SK-N-SH treated with all-trans-retinoic acid at 6 μM for 48 hours (cell line): ENCODE data around the gene FHIP2A.

ENCODE experiments used
- ATAC-seq: fragments of 200-7000 bp; cut with Tn5 transposase; 3 replicates; pipeline ENCODE4 v1.9.1; 2020; ENCODE audit warnings: mild to moderate bottlenecking, moderate library complexity
- CSDC2 ChIP-seq: fragments of 250-450 bp; sonication (Bioruptor Pico); IDR thresholded peaks from 2 replicates; pipeline ENCODE4 v1.5.0; 2020; ENCODE audit warnings: mild to moderate bottlenecking, moderate library complexity
- CSRNP3 ChIP-seq: fragments of 250-450 bp; sonication (Bioruptor Pico); IDR thresholded peaks from 2 replicates; pipeline ENCODE4 v1.5.1; 2021; ENCODE audit warnings: mild to moderate bottlenecking, moderate library complexity
- ESRRG ChIP-seq: fragments of 250-450 bp; sonication (Bioruptor Pico); IDR thresholded peaks from 2 replicates; pipeline ENCODE4 v1.6.1; 2021; ENCODE audit warnings: mild to moderate bottlenecking
- ISL1 ChIP-seq: fragments of 250-450 bp; sonication (Bioruptor Pico); IDR thresholded peaks from 2 replicates; pipeline ENCODE4 v2.1.2; 2022; ENCODE audit warnings: mild to moderate bottlenecking, moderate library complexity
- OSR1 ChIP-seq: fragments of 250-450 bp; sonication (Bioruptor Pico); IDR thresholded peaks from 2 replicates; pipeline ENCODE4 v1.8.0; 2022; ENCODE audit warnings: moderate library complexity, mild to moderate bottlenecking, inconsistent platforms
- PATZ1 ChIP-seq: fragments of 250-450 bp; sonication (Bioruptor Pico); IDR thresholded peaks from 2 replicates; pipeline ENCODE4 v1.8.0; 2020; ENCODE audit warnings: mild to moderate bottlenecking, moderate library complexity, borderline replicate concordance
- POU6F1 ChIP-seq: fragments of 250-450 bp; sonication (Bioruptor Pico); IDR thresholded peaks from 2 replicates; pipeline ENCODE4 v1.8.0; 2021; ENCODE audit warnings: low read depth, mild to moderate bottlenecking, moderate library complexity, borderline replicate concordance
- PPARA ChIP-seq: fragments of 250-450 bp; sonication (Bioruptor Pico); IDR thresholded peaks from 2 replicates; pipeline ENCODE4 v1.5.0; 2020; ENCODE audit warnings: mild to moderate bottlenecking, borderline replicate concordance
- TSHZ2 ChIP-seq: fragments of 250-450 bp; sonication (Bioruptor Pico); IDR thresholded peaks from 2 replicates; pipeline ENCODE4 v1.5.0; 2020; ENCODE audit warnings: mild to moderate bottlenecking, moderate library complexity
- ZC3H10 ChIP-seq: fragments of 250-450 bp; sonication (Bioruptor Pico); IDR thresholded peaks from 2 replicates; pipeline ENCODE4 v1.5.1; 2021; ENCODE audit warnings: mild to moderate bottlenecking, moderate library complexity
- ZFP3 ChIP-seq: fragments of 250-450 bp; sonication (Bioruptor Pico); IDR thresholded peaks from 2 replicates; pipeline ENCODE4 v1.5.0; 2020; ENCODE audit warnings: mild to moderate bottlenecking, moderate library complexity
- ZFP30 ChIP-seq: fragments of 450-650 bp; formaldehyde crosslinking; IDR thresholded peaks from 2 replicates; pipeline ENCODE4 v1.5.0; 2022; ENCODE audit warnings: mild to moderate bottlenecking, moderate library complexity
- ZNF565 ChIP-seq: fragments of 450-650 bp; formaldehyde crosslinking; conservative IDR thresholded peaks from 2 replicates; pipeline ENCODE4 v1.5.0; 2020; ENCODE audit warnings: low read depth, mild to moderate bottlenecking, moderate library complexity
- ZNF70 ChIP-seq: fragments of 450-650 bp; formaldehyde crosslinking; IDR thresholded peaks from 2 replicates; pipeline ENCODE4 v1.5.0; 2020; ENCODE audit warnings: mild to moderate bottlenecking, moderate library complexity
- ZNF8 ChIP-seq: fragments of 450-650 bp; formaldehyde crosslinking; IDR thresholded peaks from 2 replicates; pipeline ENCODE4 v1.5.0; 2020; ENCODE audit warnings: mild to moderate bottlenecking, moderate library complexity

The FHIP2A gene

GRCh38 chr10:114825513-114826253, 4.1 kb downstream of the FHIP2A start (continued):
- peak; percentile 71; the same call in 1 of the 2 replicates for TF ChIP-seq ZC3H10 (CRISPR knock-in tag)
- no peak for TF ChIP-seq POU6F1
- peak; percentile 79; the same call in 1 of the 2 replicates for TF ChIP-seq ESRRG (CRISPR knock-in tag)
- TF ChIP-seq CSRNP3 (CRISPR knock-in tag): peak; percentile 73; the same call in 1 of the 2 replicates
- TF ChIP-seq ZFP30 (CRISPR knock-in tag): no peak
- TF ChIP-seq PPARA: no peak
- no peak for TF ChIP-seq PATZ1 (CRISPR knock-in tag)
- TF ChIP-seq OSR1 (CRISPR knock-in tag): no peak
- TF ChIP-seq, all 23 proteins: peak for 7

GRCh38 chr10:114829160-114829909, 7.8 kb downstream of the FHIP2A start:
- 0 out of 2 replicates have a peak, but pooled peaks have one; percentile 16 for TF ChIP-seq ISL1
- TF ChIP-seq CSDC2 (CRISPR knock-in tag): 0 out of 2 replicates have a peak, but pooled peaks have one; percentile 20
- TF ChIP-seq ESRRG (CRISPR knock-in tag): no peak
- no peak for TF ChIP-seq OSR1 (CRISPR knock-in tag)
- TF ChIP-seq ZC3H10 (CRISPR knock-in tag): no peak
- TF ChIP-seq ZNF70 (CRISPR knock-in tag): no peak
- no peak for TF ChIP-seq ZNF8 (CRISPR knock-in tag)
- TF ChIP-seq ZNF565 (CRISPR knock-in tag): no peak
- TF ChIP-seq TSHZ2: no peak
- no peak for TF ChIP-seq ZFP3 (CRISPR knock-in tag)
- no peak for TF ChIP-seq CSRNP3 (CRISPR knock-in tag)
- ATAC-seq: no peak

GRCh38 chr10:114831186-114831867, 9.7 kb downstream of the FHIP2A start:
- no peak for TF ChIP-seq ZNF70 (CRISPR knock-in tag)
- no peak for ATAC-seq

GRCh38 chr10:114837690-114838089, 16.1 kb downstream of the FHIP2A start:
- ATAC-seq: no peak
- TF ChIP-seq ZNF8 (CRISPR knock-in tag) (peak; percentile 91), ESRRG (CRISPR knock-in tag) (no peak), PATZ1 (CRISPR knock-in tag) (no peak), ZFP30 (CRISPR knock-in tag) (no peak)
- TF ChIP-seq, all 23 proteins: peak for 1
